ENCODE measurements around the gene TMCC1. TPM values are rescaled to one million over a fixed set of nuclear protein-coding genes. Genes with fewer than 3 reads are reported as not detected.
"Not testable (repeated sequence)": the region's sequence is repeated elsewhere in the genome, so short reads cannot be mapped to it uniquely, and the experiment has no call there.

The TMCC1 gene
- total RNA-seq, 1 donor from 2014 or later, result 24.9 TPM

GRCh38 chr3:129777806-129778205 is 115.7 kb downstream of the TMCC1 start:
- intact Hi-C loops (cut with micrococcal nuclease), result no loop called here

GRCh38 chr3:129775870-129776269 is 117.6 kb downstream of the TMCC1 start:
- intact Hi-C loops (cut with micrococcal nuclease), result no loop called here

GRCh38 chr3:129773691-129774663 is 119.5 kb downstream of the TMCC1 start:
- intact Hi-C loops (cut with micrococcal nuclease), result no loop called here

GRCh38 chr3:129770604-129771003 is 122.9 kb downstream of the TMCC1 start:
- intact Hi-C loops (cut with micrococcal nuclease), result no loop called here

- intact Hi-C loops (cut with micrococcal nuclease), result no loop called here
These were observed 123.9 kb downstream of the TMCC1 start for GRCh38 chr3:129769616-129770015.

GRCh38 chr3:129768728-129769127 is 124.8 kb downstream of the TMCC1 start:
- intact Hi-C loops (cut with micrococcal nuclease), result no loop called here

- intact Hi-C loops (cut with micrococcal nuclease), result no loop called here
These were observed 127.4 kb downstream of the TMCC1 start for GRCh38 chr3:129766135-129766534.

GRCh38 chr3:129764090-129764489 is 129.4 kb downstream of the TMCC1 start:
- intact Hi-C loops (cut with micrococcal nuclease), result no loop called here

- intact Hi-C loops (cut with micrococcal nuclease), result no loop called here
These were observed 134.7 kb downstream of the TMCC1 start for GRCh38 chr3:129758785-129759320.

GRCh38 chr3:129758306-129758705 is 135.2 kb downstream of the TMCC1 start:
- intact Hi-C loops (cut with micrococcal nuclease), result no loop called here

- intact Hi-C loops (cut with micrococcal nuclease), result no loop called here
These were observed 136.6 kb downstream of the TMCC1 start for GRCh38 chr3:129756871-129757270.

GRCh38 chr3:129751105-129751504 is 142.4 kb downstream of the TMCC1 start:
- intact Hi-C loops (cut with micrococcal nuclease), result not testable (repeated sequence)

GRCh38 chr3:129749692-129750091 is 143.8 kb downstream of the TMCC1 start:
- intact Hi-C loops (cut with micrococcal nuclease), result no loop called here

GRCh38 chr3:129747992-129748391 is 145.5 kb downstream of the TMCC1 start:
- intact Hi-C loops (cut with micrococcal nuclease), result no loop called here

- intact Hi-C loops (cut with micrococcal nuclease), result no loop called here
These were observed 146.4 kb downstream of the TMCC1 start for GRCh38 chr3:129747136-129747535.

GRCh38 chr3:129746629-129747028 is 146.9 kb downstream of the TMCC1 start:
- intact Hi-C loops (cut with micrococcal nuclease), result no loop called here

- intact Hi-C loops (cut with micrococcal nuclease), result no loop called here
These were observed 148.3 kb downstream of the TMCC1 start for GRCh38 chr3:129745253-129745652.

- intact Hi-C loops (cut with micrococcal nuclease), result no loop called here
These were observed 151.7 kb downstream of the TMCC1 start for GRCh38 chr3:129741794-129742193.

- intact Hi-C loops (cut with micrococcal nuclease), result no loop called here
These were observed 153.4 kb downstream of the TMCC1 start for GRCh38 chr3:129740090-129740489.

GRCh38 chr3:129739634-129740033 is 153.9 kb downstream of the TMCC1 start:
- intact Hi-C loops (cut with micrococcal nuclease), result no loop called here

GRCh38 chr3:129738172-129738571 is 155.3 kb downstream of the TMCC1 start:
- intact Hi-C loops (cut with micrococcal nuclease), result no loop called here

- intact Hi-C loops (cut with micrococcal nuclease), result no loop called here
These were observed 157.4 kb downstream of the TMCC1 start for GRCh38 chr3:129736070-129736469.

- intact Hi-C loops (cut with micrococcal nuclease), result no loop called here
These were observed 157.9 kb downstream of the TMCC1 start for GRCh38 chr3:129735638-129736037.

All from T-helper 1 cell treated with Interleukin-12 subunit alpha and Interleukin-12 subunit beta and Interleukin-4 antibody, amounts not matched to agents 30 ng/mL and 1 ng/mL, for 36 hours (primary cell).